Measurements from ENCODE around the gene CPLX1.

The CPLX1 gene

DNA sequence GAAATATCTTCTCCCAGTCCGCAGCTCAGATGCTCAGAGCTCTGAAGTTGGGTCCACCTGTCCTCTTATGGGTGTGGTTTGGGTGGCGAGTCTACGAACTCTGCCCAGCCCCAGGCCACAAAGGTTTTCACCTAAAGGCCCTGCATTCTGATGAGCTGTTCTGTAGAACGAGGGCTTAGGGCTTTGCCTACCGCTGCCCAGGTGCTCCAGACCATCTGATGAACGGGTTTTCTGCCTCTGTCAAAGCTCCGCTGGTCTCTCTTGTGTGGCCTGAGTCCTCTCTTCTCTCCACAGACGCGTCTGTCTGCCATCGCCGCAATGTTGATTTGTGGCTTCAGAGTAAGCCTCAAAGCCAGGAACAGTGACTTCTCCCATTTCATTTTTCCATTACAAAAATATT is 28.4 kb upstream of the CPLX1 start:
- no peak for DNase-seq

DNA sequence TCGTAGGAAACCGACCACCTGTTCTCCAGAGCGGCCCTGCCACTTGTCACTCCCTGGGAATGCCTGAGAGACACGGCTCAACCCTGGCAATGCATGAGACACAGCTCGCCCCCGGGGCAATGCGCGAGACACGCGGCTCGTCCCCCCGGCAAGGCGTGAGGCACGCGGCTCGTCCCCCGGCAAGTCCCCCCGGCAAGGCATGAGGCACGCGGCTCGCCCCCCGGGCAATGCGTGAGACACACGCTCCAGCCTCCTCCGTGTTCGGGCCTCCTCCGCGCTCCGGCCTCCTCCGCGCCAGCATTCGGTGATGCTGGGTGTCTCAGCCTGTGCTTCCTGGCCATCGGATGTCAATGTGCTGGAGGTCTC is 27.5 kb upstream of the CPLX1 start:
- no peak for DNase-seq

DNA sequence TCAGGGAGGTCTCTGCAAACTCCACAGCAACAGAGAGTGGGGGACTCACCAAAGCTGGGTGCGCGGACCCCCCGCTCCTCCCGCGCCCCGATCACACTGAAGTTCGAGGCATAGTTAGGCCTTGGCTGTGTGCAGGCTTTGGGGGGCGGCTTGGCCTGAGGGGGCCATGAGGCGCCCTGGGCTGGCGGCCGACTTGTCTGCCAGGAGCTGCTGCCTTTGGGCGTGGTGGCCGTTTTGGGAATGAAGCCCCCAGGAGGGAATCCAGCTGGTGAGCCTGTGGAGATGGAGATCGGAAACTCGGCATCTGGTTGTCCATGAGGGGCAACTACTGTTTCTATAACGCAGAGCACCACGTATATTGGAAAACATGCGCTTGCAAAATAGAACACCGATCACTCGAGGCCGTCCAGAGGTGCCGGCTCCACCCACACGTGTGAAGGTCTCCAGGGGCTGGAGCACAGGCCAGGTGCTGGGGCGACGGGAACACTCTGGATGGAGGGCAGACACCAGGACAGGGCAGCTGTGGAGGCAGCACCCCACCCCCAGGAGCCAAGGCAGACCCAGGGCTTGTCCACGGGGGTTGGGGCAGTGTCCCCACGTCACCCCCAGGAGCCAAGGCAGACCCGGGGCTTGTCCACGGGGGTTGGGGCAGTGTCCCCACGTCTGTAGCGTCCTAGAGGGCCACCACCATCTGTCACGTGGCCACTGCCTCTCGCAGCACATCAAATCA is 25.9 kb upstream of the CPLX1 start:
- no peak for DNase-seq

DNA sequence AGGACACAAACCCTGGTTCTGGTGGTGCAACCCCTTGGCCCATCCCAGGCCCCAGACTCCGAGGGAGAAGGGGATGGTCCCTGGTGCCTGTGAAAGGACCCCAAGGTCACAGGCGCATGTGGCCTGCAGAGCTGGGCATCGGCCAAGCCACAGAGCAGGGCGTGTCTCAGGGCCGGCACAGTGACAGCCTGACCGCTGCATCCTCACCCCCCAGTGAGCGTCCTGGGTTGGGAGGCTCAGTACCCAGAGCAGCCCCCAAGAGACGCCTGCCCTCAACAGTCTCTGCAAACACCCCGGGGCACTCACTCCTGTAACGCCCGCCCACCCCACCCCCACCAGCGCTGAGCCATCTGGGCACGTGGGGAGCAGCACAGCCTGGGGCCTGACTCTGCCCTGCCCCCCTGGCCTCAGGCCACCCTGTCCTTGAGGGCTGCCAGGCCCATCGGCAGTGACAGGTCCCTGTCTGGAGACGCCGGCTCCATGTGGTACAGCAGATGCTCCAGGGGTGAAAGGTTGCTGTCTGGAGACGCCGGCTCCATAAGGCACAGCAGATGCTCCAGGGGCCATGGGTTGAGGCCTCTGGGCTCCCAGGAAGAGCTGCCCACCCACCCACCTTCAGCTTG is 24.5 kb upstream of the CPLX1 start:
- DNase-seq: no peak

DNA sequence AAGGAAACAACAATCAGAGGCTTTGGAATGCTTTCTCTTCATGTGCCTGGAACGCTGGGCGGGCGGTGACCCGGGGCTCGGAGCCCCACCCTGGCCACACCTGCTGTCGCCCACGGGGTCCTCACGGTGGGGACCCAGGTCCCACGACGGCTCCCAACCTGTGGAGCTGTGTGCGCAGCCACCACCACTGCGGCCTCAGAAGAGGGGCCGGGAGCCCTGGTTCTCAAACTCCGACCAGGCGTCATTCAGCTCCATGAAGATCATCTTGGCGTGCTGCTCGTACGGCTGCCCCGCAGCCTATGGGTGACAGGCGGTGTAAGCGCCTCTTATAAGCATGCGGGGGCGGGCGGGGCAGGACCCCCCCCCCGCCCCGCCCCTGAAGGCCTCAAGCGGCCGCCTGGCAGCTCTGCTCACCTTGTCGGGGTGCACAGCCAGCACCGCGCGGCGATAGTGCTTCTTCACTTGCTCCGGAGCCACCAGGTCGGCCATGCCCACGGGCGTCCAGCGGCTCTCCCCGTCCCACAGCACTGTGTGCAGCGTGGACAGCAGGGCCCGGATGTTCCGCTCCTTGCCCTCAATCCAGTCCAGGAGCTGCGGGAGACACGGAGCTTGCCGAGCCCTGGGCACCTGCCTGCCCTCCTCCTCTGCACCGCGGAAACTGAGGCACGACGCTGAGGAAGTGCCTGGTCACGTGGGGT is 23.7 kb upstream of the CPLX1 start:
- no peak for DNase-seq

DNA sequence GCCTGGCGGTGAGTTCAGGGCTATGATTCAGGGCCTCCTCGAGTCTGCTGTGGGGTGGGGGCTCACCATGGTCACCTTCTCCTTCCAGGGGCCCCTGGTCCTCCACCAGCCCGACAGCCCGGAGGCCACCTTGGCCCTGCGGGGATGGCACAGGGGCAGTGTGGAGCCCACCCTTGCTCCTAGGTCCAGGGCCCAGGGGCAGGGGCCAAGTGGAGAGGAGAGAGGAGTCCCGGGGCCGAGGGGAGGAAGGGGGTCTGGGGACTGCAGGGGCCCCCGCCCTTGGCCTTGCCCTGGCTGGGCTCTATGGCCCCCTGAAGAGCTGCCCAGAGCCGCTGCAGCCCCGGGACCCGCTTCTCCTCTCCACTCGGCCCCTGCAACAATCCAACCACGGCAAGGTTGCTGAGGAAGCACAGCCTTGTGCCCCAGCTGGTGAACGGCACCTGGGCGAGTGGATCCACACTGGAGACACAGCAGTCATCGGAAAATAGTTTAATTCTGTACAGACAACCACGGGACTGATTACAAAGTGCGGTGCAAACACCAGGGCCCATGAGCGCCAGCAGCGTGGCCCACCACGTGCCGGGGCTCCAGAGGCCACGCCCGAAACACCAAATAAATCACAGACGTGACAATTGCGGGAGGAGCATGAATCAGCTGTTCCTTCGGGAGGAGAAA is 23.0 kb upstream of the CPLX1 start:
- DNase-seq: no peak

DNA sequence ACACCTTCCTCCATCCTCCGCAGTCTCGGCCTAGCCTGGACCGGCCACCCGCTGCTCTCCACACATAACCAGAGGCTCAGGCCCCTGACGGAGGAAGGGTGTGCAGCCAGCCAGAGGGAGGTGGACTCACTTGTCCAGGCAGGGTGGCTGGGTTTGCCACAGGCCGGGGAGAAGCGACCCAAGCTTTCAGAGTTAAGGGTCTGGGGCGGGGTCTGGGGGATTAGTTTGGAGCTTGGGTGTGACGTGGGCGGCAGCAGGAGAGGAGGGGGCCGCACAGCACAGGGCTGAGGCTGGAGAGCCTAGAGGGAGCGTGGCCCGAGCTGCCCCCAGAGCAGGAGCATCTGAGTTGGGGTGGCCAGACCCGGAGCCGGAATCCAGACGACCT is 22.4 kb upstream of the CPLX1 start:
- DNase-seq: no peak

DNA sequence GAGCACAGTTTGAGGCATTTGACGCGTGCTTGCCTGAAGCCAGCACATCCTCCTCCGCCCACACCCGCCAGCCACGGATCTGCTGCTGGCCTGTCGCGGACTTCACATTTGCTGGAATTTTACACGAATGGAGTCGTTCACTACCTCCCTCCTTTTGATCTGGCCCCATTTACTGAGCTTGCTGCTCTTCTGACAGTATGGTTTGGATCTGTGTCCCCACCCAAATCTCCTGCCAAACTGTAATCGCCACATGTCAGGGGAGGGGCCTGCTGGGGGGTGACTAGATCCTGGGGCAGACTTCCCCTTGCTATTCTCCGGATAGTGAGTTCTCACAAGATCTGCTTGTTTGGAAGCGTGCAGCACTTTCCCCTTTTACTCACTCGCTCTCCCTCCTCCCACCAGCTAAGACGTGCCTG is 19.9 kb upstream of the CPLX1 start:
- DNase-seq: no peak

DNA sequence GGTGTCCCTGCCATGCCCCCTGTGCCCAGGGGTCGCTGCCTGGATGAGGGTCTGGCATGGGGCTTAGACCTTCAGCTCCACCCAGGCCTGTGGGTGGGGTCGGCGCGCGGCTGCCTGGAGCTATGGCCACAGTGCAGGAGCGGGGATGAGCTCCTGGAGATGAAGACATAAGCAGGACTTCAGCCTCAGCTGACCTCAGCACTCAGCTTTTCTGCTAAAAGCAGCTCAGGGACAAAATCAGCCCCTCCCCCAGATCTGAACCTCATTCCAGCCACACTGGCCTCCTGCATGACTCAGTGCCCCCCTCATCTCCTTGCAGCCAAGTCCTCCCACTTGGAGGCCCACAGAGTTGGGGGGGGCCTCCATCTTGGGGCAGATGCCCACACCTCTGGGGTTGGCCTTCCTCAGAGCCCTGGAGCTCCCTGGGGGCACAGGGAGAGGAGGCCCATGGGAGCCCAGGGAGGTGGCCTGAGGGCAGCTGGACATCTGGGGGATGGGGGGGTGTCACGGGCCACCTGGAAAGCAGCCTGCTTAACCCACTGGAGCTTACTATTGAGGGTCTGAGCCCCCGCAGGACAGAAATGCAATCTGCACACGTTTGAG is 19.4 kb upstream of the CPLX1 start:
- DNase-seq: no peak

DNA sequence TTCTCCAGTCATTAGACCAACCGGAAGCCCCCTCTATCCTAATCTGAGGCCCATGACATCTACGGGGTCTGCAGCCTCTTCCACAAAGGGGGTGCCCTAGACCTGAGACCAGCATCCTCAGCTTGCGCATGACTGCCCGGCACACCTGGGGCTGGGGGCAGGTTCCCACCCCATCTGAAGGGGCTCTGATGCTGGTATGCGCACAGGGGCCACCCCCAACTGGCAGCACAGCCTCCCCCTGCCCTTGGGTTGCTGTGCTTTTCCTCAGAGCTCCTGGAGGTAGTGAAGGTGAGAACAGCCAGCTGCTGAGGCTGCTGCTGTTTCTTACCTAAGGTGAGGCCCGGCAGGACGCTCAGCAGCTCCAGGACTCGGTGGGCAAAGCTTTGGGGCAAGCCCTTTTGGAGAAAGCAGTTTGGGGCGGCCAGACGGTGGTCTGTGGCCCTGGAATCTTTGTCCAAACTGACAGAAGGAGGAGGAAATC is 18.9 kb upstream of the CPLX1 start:
- DNase-seq: no peak

DNA sequence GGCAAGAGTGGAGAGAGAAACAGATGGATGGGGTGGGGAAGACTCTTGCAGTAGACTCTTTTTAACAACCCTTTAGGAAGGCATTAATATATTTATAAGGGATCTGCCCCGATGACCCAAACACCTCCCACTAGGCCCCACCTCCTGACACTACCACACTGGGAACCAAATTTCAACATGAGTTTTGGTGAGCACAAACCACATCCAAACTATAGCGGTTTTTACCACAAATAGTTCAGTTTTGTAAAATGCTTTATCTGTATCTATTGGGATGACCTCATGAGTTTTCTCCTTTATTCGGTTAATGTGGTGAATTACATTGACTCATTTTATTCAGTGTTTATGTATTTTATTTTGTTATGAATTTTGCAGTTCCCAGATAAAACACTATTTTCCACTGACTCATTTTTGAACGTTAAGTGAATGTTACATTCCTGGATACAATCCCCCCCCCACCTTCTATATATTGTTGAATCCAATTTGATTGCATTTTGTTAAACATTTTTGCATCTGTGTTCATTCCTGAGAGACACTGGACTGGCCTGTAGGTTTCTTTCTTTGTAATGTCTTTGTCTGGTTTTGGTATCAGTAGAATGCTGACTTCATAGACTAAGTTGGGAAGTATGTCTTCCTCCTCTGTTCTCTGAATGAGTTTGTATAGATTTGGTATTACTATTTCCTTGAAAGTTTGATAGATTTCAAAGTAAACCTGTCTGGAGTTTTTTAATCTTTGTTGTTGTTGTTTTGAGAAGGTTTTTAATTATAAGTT is 13.9 kb upstream of the CPLX1 start:
- no peak for DNase-seq

DNA sequence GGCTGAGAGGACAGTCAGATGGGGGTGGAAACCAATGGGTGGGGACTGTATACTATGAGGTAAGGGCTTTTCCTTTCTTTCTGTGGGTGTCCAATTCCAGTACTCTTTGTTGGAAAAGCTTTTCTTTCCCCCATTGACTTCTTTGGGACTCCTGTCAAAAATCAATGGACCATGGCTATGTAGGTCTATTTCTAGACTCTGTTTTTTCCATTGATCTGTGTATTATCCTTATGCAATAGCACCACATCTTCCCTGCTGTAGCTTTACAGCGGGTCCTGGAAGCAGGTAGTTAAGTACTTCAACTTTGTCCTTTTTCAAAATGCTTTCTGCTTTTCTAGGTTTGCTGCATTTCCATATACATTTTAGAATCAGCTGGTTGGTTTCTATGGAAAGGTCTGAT is 11.8 kb upstream of the CPLX1 start:
- no peak for DNase-seq

DNA sequence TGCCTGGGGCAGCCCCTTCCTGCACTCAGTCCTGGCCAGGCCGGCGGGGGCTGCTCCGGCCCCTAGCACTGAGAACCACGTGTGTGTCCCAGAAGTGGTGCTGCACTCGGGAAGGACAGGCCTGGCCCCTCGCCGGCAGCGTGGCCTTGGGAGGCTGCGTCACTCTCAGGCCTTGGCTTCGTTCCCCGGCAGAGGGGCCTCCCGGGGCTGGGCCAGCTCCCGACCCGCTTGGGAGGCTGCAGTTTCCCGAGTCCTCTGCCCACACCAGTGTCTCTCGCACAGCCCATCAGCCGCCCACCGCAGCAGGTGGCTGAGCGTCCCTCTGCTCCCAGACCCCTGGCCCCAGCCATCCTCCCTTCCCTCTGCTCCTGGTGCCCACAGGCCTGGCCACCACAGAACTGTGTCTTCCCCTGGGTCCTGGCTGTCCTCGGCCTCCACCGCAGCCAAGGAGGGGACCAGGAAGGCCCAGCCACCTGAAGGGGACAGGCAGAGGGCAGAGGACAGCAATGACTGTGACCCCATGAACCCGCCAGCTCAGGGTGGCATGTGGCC is 10.9 kb upstream of the CPLX1 start:
- DNase-seq: no peak

DNA sequence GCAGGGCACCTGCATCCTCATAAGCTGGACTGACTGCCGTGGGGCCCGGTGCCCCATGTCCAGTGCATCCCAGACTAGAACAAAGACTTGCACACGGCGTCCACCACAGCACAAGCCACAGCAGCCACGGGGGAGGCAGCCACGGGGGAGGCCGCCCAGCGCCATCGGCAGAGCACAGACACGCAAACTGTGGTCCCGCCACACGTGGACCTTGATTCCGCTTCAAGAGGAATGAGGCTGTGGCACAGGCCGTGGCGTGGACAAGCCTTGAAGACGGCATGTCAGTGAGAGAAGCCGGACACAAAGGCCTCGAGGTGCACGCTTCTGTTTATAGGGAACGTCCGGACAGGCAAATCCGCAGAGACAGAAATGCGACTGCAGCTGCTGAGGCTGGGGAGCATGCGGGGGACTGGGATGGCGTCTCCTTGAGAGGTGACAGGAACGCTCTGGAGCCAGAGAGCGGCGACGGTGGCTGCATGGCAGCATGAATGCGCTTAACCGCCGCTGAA is 10.1 kb upstream of the CPLX1 start:
- no peak for DNase-seq

DNA sequence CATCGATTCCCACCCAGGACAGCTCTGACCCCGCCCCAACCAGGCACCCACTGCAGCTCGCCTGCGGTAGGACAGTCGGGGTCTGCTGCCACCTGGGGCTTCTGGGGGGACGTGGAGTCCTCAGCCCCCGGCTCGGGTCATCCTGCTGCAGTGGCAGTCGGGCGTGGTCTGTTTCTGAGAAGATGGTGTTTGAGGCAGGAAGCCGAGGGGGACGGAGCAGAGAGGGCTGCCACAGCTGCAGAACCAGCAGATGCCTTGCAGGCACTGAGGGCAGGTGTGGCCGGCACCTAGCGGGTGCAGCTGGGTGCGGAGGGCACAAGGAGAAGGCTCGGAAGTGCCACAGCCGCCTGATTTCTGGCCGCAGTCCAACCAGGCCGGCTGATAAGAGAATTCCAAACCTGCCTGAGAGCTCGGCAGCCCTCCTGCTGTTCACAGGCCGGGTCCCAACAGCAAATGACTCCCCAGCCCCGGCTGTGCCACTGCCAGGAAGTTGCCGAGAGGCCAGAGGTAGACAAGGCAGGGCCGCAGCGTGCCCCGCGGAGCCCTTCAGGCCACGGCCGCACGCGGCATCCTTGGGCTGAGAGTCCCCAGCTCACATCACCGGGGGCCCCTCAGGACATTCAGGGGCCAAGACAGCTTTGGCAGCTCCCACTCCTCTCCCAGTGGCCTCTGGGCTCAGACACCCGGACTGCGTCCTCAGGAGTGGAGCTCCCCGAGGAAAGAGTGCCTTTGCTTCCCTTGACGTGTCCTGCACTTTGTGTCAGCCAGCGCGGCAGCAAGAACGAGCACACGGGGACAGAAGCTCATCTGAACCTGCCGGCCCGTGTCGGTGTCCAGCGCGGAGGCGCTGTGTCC is 9.4 kb upstream of the CPLX1 start:
- no peak for DNase-seq

DNA sequence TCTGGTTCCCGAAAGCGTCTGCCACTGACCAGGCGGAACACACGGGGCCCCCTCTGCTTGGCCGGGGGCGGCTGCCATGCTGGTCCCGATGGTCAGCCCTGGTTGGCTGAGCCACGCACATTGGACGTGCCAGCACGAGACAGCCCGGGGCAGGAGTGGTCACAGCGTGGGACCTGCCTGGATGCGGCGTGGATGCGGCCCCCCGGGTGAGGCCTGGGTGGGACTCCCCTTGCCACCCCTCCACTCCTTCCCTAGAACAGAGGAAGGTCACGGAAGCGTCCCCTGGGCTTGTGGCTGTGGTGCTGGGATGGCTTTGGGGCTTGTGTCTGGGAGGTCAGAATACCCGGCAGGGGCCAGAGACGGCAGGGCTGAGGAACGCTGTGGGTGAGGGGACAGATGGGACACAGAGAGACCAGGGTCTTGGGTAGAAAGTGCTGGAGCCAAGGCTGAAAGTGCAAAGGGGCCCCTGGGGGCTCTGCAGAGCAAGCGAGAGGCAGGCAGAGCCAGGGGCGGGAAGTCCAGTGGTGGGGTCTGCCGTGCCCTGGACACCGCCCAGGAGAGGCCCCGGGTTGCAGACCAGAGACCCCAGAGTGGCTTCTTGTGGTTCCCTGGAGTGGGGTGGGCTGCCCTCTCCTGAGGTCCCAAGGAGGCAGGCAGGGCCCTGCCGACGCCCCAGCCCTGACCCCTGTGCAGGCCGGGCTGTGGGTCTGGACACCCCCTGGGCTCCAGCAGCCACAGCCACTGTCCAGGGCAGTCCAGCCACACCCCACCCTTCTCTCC is 8.6 kb upstream of the CPLX1 start:
- DNase-seq: no peak

DNA sequence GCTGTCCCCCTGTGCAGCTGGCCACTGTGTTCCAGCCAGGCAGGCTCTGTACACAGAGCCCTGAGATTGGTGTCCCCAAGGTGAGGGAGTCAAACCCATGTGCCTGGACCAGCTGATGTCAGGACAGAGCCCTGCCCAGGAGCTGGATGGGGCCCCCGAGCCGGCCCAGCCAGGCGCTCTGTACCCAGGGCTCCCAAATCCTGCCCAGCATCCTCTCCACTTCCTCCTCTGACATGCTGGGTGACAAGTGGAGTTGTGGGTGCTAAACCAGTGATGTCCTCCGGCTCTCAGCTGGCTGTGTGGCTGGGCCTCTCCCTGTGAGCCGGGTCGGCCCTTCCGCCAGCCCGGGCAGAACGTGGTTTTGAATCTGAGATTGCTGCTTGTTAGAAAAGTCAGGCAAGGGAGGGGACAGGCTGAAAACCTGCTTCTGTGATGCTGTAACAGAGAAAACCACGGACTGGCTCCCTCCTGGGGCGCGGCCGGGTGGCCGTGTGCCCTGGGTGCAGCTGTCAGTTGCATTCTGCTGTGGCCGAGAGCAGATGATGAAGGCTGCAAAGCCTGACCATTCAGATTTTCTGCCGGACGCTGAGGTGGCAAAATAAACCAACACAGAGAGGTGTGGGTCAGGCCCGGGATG is 7.9 kb upstream of the CPLX1 start:
- DNase-seq: no peak

DNA sequence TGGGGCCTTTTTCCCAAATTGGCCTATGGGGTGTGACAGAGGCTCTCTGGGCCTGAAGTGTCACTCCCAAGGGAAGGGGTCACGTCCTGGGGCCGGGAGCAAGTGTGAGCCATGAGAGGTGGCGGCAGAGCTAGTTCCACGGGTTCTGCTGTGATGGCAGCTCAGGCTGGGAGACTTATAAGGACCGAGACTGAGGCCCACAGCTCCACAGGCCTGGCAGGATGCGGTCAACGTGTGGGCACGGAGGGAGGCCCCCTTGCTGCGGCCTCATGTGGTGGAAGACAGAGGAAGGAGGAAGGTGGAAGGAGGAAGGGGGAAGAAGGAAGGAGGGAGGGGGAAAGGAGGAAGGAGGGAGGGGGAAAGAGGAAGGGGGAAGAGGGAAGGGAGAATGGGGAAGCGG is 7.2 kb upstream of the CPLX1 start:
- no peak for DNase-seq

DNA sequence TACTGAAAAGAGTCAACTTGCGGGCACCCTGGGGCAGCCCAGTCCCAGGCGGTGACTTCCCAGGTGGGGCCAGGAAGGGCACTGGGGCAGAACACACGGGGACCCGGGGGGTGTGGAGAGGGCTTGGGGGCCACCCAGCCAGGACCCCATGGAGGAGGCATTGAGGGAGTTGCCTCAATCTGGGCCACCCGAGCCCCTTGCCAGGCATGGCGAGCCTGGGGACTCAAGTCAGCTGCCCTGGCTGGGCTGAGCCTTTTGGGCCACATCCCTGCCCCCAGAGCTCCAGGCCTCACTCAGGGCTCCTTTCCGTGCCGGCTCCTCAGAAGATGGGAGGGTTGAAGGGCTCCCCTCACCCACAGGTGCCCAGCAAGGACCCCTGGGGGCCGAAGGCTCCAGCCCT is 6.6 kb upstream of the CPLX1 start:
- no peak for DNase-seq

DNA sequence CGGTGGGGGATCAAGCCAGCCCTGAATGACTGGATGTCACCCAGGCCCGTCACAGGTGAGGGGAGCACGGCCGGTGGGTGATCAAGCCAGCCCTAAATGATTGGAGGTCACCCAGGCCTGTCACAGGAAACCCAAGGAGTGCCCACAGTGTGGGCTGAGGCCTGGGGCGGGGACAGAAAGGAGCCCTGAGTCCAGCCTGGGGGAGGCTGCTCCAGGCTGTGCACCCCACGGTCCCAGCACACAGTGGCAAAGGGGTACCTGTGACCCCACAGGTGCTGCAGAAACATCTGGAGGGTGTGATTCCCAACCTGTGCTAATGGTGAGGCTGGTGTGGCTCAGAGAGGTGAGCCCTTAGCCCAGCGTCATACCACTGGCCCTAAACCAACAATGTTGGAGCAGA is 6.2 kb upstream of the CPLX1 start:
- no peak for DNase-seq

Data from stimulated activated CD4-positive, alpha-beta T cell treated with anti-CD3 and anti-CD28 coated beads, Interleukin-1b, Interleukin-23, amount 100 ng/mL, for 48 hours (primary cell).